Breast epithelium (tissue), 4 donors: ENCODE results near the gene PSAP. TPM values are rescaled to one million over a fixed set of nuclear protein-coding genes. Genes with fewer than 3 reads are reported as not detected.
A peak's percentile ranks its signal among the peaks of the same experiment; 100 is the strongest.

ENCODE experiments used
- DNase-seq, 2 donors: peaks; one replicate each; pipeline ENCODE4 v3.0.0-alpha.2; 2019; ENCODE audit warnings: low spot score in 2 of 2
- H3K27ac ChIP-seq, 2 donors: fragments of 200-600 bp; sonication (generic) in 1 of 2; one replicate each; pipeline ENCODE4 v1.5.1; 2016 to 2019; ENCODE audit warnings: mild to moderate bottlenecking in 1 of 2
- H3K27me3 ChIP-seq, 2 donors: fragments of 200-600 bp; sonication (generic) in 1 of 2; one replicate each; pipeline versions ENCODE4 v1.5.1 to v1.6.0; 2017 to 2019; ENCODE audit warnings: control low read depth in 1 of 2, mild to moderate bottlenecking in 1 of 2
- H3K36me3 ChIP-seq: fragments of 200-600 bp; one replicate; pipeline ENCODE4 v1.5.1; 2019
- H3K4me1 ChIP-seq, 2 donors: fragments of 200-600 bp; sonication (generic); one replicate each; pipeline ENCODE4 v1.5.1; 2016 to 2019; ENCODE audit warnings: control low read depth in 1 of 2
- H3K4me3 ChIP-seq, 3 donors: fragments of 200-600 bp; sonication (generic); 1 replicate in 2 of 3; 2 replicates in 1 of 3; pipeline ENCODE4 v1.5.1; 2016 to 2019; ENCODE audit warnings: mild to moderate bottlenecking in 3 of 3, moderate library complexity in 2 of 3
- H3K9me3 ChIP-seq, 2 donors: fragments of 200-600 bp; sonication (generic) in 1 of 2; one replicate each; pipeline ENCODE4 v1.5.1; 2016 to 2019; ENCODE audit warnings: control low read depth in 1 of 2
- POLR2A ChIP-seq: fragments of 450-650 bp; IDR thresholded peaks from one replicate; pipeline ENCODE4 v1.6.1; 2016; ENCODE audit warnings: antibody characterized with exemption, mild to moderate bottlenecking, moderate library complexity
- POLR2AphosphoS5 ChIP-seq, 3 donors: sonication (generic); formaldehyde crosslinking; IDR thresholded peaks; one replicate each; pipeline ENCODE4 v1.6.1; 2017; ENCODE audit warnings: antibody characterized with exemption in 3 of 3
- intact Hi-C: fragments of 100-400 bp; cut with DNase I; formaldehyde crosslinking; loops from one replicate; pipeline ENCODE4 v1.15.1; 2023; ENCODE audit warnings: low total_unique reads
- total RNA-seq, 3 donors: library from RNA; depleted of rRNA; stranded (reverse); fragments of >200 nt; gene quantifications; one replicate each; pipeline ENCODE4 v1.1.0, GENCODE V29; 2016
- TF ChIP-seq, protein P1 (sequence below), 3 donors: fragments of 450-650 bp; IDR thresholded peaks; one replicate each; pipeline ENCODE4 v1.5.1; 2016 to 2017; ENCODE audit warnings: antibody characterized with exemption in 3 of 3, mild to moderate bottlenecking in 3 of 3, moderate library complexity in 3 of 3

The PSAP gene
- total RNA-seq, 3 donors from 2014 or later, result 623 to 1,873 (median 945) TPM

DNA sequence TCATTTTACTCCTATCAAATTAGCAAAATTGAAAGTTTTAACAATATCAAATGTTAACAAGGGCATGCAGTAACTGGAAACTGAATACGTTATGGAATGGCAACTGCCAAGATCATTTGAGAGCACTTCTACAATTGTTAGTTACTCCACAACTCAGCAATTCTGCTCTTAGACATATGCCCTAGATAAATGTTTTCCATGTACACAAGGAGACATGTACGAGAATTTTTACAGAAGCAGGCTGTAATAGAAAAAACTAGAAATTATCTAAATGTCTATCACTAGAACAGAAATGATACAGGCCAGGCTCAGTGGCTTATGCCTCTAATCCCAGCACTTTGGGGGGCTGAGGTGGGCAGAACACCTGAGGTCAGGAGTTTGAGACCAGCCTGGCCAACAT, 7.0 kb downstream of the PSAP start:
- Histone ChIP-seq H3K36me3 (no peaks in the 10 kb centered on the region), H3K4me1 (peaks cover 0 to 14% of the 10 kb centered on the region in 2 donors), H3K4me3 (no peak overlapping the region), H3K9me3 (no peaks in the 10 kb centered on the region), H3K27ac (no peak overlapping the region), H3K27me3 (no peaks in the 10 kb centered on the region)
- intact Hi-C loops, result no loop called here
- TF ChIP-seq, protein P1, sequence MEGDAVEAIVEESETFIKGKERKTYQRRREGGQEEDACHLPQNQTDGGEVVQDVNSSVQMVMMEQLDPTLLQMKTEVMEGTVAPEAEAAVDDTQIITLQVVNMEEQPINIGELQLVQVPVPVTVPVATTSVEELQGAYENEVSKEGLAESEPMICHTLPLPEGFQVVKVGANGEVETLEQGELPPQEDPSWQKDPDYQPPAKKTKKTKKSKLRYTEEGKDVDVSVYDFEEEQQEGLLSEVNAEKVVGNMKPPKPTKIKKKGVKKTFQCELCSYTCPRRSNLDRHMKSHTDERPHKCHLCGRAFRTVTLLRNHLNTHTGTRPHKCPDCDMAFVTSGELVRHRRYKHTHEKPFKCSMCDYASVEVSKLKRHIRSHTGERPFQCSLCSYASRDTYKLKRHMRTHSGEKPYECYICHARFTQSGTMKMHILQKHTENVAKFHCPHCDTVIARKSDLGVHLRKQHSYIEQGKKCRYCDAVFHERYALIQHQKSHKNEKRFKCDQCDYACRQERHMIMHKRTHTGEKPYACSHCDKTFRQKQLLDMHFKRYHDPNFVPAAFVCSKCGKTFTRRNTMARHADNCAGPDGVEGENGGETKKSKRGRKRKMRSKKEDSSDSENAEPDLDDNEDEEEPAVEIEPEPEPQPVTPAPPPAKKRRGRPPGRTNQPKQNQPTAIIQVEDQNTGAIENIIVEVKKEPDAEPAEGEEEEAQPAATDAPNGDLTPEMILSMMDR (IDR thresholded peaks at IDR 0.05), result no peak
- no peak for TF ChIP-seq POLR2A
- TF ChIP-seq POLR2AphosphoS5 (IDR thresholded peaks at IDR 0.05), result no peak
- no peak for DNase-seq

DNA sequence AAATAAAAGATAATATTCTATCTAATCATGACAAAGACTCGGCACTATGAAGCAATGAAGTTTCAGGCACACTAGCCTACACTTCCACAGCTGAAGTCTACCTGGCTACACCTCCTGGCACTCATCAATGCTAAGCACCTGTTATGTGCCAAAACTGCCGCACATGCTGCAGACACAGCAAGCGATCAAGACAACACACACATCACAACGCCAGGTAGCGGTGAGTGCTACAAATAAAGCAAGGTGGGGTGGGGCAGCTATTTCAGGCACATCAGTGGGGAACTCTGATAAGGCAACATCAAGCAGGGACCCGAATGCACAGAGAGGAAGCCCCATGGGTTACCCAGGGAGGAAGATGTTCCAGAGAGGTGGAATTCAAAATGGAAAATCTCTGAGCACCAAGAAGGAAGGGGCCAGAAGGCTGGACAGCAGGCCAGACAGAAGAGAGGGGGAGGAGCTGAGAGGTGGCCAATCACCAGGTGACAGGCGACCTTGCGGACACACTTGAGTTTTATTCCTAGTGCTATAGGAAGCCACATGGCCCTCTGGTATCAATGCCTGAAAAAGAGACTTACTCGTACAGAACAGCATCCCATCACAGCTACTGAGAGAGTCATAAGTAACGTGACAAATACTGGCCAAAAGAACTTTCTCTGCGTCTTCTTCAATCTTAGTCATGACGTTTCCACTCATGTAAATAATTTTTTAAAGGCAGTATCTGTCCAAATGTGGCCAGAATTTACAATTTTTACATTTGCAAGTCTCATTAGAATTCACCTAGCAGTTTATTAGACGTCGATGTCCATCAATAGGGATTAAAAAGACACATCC, 8.0 kb downstream of the PSAP start:
- TF ChIP-seq, protein P1 (IDR thresholded peaks at IDR 0.05), result no peak
- TF ChIP-seq POLR2A (no peak), POLR2AphosphoS5 (IDR thresholded peaks at IDR 0.05) (no peak)
- H3K36me3 ChIP-seq, result no peaks in the 10 kb centered on the region
- no peak overlapping the region for H3K4me3 ChIP-seq
- H3K27ac ChIP-seq, result no peak overlapping the region
- DNase-seq, result no peak
- peaks cover under 1 to 21% of the 10 kb centered on the region in 2 donors for H3K4me1 ChIP-seq
- intact Hi-C loops, result no loop called here
- H3K9me3 ChIP-seq, result no peaks in the 10 kb centered on the region
- no peaks in the 10 kb centered on the region for H3K27me3 ChIP-seq

DNA sequence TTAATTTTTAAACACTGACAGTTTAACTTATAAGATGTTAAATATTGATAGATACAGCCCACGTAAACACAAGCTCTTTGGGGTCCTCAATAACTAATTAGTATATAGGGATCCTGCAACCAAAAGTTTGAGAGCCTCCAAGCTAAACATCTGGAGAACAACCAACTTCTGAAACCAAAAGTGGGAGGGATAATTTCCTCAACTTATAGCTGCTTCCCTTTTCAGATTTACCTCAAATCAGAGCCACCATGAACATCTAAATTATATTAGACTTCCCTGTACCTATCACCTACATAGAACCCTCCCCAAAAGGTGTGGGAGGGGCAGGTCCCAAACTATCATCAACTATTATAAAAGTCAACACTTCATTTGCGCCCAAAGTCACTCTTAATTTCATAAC, 8.6 kb downstream of the PSAP start:
- H3K36me3 ChIP-seq, result no peaks in the 10 kb centered on the region
- no peaks in the 10 kb centered on the region for H3K27me3 ChIP-seq
- H3K27ac ChIP-seq, result no peak overlapping the region
- H3K4me3 ChIP-seq, result no peak overlapping the region
- no peaks in the 10 kb centered on the region for H3K9me3 ChIP-seq
- H3K4me1 ChIP-seq, result peaks cover 3 to 28% of the 10 kb centered on the region in 2 donors
- no peak for DNase-seq
- intact Hi-C loops, result no loop called here
- TF ChIP-seq POLR2A (no peak), POLR2AphosphoS5 (IDR thresholded peaks at IDR 0.05) (no peak)
- TF ChIP-seq, protein P1 (IDR thresholded peaks at IDR 0.05), result no peak

DNA sequence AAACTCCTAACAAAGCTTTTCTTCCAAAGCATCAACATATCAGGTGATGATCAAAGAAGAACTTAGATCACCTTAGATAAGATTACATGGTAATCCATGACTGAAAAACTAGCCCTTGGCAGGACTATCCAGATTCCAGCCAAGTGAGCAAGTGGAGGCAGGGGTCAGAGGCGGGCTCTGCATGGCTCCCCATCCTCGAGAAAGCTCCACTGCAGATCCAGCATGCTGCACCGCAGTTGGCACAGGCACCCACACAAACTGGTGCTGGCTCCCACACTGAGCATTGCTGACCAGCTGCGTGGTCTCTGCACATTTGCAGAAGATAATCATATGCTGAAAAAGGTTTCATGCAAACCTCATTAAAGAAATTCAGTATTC, 10.1 kb downstream of the PSAP start:
- Histone ChIP-seq H3K4me1 (peaks cover 11 to 34% of the 10 kb centered on the region in 2 donors), H3K27me3 (no peaks in the 10 kb centered on the region)

More for the DNA sequence above, 10.1 kb downstream of the PSAP start:
- Histone ChIP-seq H3K27ac (peak overlapping the region; percentile 26 to 45), H3K36me3 (no peaks in the 10 kb centered on the region), H3K9me3 (no peaks in the 10 kb centered on the region), H3K4me3 (no peak overlapping the region)
- no peak for DNase-seq
- TF ChIP-seq POLR2AphosphoS5 (IDR thresholded peaks at IDR 0.05) (no peak), POLR2A (no peak)
- TF ChIP-seq, protein P1 (IDR thresholded peaks at IDR 0.05), result no peak
- intact Hi-C loops, result no loop called here
